Measurements from ENCODE around the gene PRUNE2.

GRCh38 chr9:76581731-76582130 lies 324.2 kb downstream of the PRUNE2 start:
- TF ChIP-seq CTCF (IDR thresholded peaks at IDR 0.05; ENCODE audit: borderline replicate concordance, extremely low read depth, low read length, poor library complexity, severe bottlenecking), result no peak
- no peak for TF ChIP-seq EZH2 (IDR thresholded peaks at IDR 0.05; ENCODE audit: borderline replicate concordance, low read depth, low read length, severe bottlenecking)
